D721Med (cell line): ENCODE measurements around the gene GCSAM.
"Not testable (repeated sequence)": the region's sequence is repeated elsewhere in the genome, so short reads cannot be mapped to it uniquely, and the experiment has no call there.

Source experiments
- DNase-seq: peaks from one replicate; pipeline ENCODE4 v3.0.0; 2011; ENCODE audit warnings: low spot score; ENCODE audit not compliant: insufficient read length
- FAIRE-seq: peaks from 2 replicates; lab custom pipeline; 2011; peaks lifted over from hg19 to GRCh38; lab: Jason Lieb, UNC
- TF ChIP-seq, protein P1 (sequence below): IDR thresholded peaks from 2 replicates; pipeline ENCODE4 v1.5.1; 2012; ENCODE audit warnings: mild to moderate bottlenecking, control low read depth; ENCODE audit not compliant: insufficient read depth; ENCODE audit errors: missing control alignments

GCSAM gene

DNA sequence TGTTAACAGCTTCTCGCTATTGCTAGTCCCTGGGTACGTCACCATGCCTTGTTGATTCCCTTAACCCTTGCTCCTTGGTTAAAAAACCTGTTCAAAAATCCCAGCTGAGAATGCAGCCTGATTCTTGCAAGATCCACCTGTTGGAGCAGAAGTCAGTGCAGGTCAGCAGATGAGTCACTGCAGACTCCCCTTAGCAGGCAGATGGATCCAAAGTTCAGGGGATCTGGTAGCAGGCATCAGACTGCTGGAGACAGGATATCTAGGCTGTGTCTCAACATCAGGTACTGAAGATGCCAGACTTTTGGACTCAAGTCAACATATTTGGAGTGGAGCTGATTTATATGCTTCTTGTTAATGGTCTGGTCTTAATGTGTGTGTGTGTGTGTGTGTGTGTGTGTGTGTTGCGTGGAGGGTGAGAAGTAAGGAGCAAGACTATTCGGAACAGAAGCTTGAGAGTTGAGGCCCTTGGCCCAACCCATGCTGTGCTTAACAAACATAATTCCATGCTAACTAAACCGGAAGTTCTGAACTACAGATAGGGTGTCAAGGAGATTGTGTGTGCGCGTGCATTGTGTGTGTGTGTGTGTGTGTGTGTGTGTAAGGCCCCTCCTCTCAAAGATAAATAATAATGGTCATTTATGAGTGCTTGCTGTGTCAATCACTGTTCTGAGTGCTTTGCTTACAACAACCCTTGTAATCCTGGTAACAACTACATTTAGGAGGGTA, 47.9 kb downstream of the GCSAM start:
- DNase-seq (no peak), FAIRE-seq (no peak)
- TF ChIP-seq, protein P1, sequence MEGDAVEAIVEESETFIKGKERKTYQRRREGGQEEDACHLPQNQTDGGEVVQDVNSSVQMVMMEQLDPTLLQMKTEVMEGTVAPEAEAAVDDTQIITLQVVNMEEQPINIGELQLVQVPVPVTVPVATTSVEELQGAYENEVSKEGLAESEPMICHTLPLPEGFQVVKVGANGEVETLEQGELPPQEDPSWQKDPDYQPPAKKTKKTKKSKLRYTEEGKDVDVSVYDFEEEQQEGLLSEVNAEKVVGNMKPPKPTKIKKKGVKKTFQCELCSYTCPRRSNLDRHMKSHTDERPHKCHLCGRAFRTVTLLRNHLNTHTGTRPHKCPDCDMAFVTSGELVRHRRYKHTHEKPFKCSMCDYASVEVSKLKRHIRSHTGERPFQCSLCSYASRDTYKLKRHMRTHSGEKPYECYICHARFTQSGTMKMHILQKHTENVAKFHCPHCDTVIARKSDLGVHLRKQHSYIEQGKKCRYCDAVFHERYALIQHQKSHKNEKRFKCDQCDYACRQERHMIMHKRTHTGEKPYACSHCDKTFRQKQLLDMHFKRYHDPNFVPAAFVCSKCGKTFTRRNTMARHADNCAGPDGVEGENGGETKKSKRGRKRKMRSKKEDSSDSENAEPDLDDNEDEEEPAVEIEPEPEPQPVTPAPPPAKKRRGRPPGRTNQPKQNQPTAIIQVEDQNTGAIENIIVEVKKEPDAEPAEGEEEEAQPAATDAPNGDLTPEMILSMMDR, result no peak

DNA sequence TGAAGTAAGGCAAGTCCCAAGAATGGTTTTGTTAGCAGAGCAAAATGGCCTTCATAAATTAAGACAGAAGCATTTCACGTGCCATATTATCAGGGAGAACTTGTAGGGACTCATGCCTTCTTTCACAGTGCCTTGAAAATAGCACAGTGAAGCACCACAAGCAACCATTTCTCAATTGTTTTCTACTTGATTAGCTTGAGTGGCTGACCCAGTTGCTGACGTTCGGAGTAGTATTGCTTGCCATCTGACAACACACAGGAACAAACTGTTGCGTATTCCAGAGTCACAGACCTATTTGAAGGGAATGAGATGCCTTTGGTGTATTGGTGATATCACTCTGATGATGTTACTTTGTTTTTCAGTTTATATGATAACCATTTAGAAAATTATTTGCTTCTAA, 49.8 kb downstream of the GCSAM start:
- FAIRE-seq (no peak), DNase-seq (no peak)
- TF ChIP-seq, protein P1, result no peak

DNA sequence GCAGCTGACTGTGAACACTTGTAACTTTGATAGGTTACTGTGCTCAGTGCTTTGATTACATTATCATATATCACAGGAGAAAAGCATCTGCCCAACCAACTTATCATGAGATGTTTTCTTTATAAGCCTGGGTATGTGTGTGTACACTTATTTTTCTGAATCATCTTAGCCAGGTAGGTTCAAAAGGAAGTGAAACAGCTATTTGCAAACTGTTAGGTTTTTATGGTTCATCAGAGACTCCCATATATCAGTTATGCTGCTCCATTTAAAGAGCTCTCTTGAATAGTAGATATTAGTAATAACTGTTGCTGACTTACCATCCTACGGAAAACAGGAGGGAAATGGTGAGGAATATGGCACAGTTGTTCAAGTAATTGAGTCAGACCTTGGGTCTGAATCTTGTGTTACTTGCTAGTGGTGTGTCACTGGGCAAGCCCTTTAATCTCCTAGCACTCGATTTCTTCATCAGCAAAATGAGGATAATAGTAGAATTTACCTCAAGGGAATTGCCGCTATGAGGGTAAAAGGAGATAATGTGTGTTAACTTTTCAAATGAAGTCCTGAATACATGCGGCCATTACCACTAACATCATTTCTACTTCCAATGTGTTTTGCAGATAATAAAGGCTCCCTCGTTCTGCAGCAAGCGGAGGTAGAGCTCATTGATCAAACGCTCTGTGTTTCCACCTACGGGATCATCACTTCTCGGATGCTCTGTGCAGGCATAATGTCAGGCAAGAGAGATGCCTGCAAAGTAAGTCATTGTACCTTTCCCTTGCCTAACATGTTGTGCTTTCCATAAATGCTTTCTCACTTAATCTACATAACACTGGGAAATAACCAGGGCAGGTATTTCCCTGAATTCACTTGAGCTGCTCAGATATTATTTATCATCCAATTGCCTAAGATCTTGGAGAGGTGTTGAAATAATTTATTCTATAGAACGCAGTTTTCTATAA, 54.6 kb downstream of the GCSAM start:
- no peak for FAIRE-seq
- TF ChIP-seq, protein P1, result no peak

DNA sequence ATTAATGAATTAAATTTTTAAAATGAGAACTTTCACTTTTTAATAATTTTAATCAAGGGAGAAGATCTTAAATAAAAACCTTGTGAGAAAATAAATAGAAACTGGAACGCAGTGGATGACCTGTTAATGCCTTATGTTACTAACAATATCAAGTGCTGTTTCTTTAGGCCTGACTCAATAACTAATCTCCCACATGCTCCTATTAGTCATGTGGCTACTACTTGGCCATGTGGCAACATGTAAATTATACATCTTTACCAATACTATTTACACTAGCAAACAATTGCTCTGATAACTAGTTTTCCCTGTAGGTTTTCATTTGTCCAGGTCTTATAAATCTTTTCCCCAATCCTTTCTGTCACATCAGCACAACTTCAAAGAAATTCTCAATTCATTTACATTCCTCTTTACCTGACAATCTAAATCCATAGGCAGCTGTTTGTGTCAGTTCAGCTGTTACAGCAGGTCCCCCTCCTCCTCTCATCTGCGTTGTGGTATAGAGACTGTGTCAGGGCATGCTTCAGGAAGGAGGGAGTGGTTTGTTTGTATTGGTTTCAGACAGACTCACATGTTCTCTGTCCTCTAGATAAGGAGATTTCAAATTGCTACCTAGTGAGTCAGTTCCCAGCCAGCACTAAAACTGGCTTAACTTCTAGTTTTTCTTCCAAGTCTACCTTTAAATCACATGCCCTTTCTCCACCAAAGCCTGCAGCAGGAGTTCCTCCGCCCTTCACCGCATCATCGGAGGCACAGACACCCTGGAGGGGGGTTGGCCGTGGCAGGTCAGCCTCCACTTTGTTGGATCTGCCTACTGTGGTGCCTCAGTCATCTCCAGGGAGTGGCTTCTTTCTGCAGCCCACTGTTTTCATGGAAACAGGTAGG, 58.2 kb downstream of the GCSAM start:
- TF ChIP-seq, protein P1, result no peak
- no peak for FAIRE-seq
- no peak for DNase-seq

More for the DNA sequence above, 54.6 kb downstream of the GCSAM start:
- DNase-seq, result no peak

DNA sequence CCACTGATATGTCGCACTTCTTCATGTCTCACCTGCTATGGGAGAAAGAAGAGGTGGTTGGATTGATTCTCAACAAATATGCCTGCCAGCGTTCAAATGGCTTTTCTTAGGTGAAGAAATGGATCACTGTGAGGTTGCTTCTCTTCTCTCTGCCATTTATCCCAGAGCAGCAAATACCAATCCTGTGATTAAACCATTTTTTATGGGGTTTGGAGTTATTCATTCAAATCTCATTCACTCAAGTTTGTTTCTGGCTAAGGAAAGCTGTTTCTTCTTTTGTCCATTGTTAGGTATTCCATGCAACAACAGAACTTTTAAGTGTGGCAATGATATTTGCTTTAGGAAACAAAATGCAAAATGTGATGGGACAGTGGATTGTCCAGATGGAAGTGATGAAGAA, 59.0 kb downstream of the GCSAM start:
- TF ChIP-seq, protein P1, result no peak
- FAIRE-seq (no peak), DNase-seq (no peak)

DNA sequence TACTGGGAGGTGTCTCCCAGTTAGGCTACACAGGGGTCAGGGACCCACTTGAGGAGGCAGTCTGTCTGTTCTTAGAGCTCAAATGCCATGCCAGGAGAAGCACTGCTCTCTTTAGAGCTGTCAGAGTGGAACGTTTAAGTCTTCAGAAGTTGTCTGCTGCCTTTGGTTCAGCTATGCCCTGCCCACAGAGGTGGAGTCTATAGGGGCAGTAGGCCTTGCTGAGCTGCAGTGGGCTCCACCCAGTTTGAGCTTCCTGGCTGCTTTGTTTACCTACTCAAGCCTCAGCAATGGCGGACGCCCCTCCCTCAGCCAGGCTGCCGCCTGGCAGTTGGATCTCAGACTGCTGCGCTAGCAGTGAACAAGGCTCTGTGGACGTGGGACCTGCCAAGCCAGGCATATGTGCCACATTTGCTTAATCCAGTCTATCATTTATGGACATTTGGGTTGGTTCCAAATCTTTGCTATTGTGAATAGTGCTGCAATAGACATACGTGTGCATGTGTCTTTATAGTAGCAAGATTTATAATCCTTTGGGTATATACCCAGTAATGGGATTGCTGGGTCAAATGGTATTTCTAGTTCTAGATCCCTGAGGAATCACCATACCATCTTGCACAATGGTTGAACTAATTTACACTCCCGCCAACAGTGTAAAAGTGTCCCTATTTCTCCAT, 60.5 kb downstream of the GCSAM start:
- not testable (repeated sequence) for FAIRE-seq, DNase-seq
